ENCODE results near the gene AAMP.

Gene AAMP

DNA sequence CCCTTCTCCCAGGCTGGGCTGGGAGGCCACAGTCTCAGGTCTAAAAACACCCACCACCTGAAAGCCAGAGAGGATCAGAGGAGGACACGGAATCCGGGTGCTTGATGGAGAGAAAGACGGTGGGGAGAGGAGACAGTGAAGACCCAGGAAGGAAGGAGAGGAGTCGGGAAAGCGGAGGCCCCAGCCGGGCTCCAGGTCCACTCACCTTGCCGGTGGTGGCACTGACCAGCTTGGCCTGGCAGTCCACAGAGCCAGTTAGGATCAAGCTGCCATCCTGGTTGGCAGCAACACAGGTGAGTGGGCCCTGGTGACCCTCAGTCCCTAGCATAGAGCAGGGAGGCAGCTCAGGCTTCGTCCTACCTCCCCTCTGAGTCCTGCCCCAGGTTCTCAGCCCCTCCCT lies 4.3 kb downstream of the AAMP start:
- Histone ChIP-seq H3K23ac (ENCODE audit: low read length in 2 of 2) (no peak overlapping the region), H4K8ac (ENCODE audit: low read length) (no peak overlapping the region), H3K27me3 (ENCODE audit: control insufficient read depth in 1 of 2, insufficient read depth in 1 of 2, low read length in 2 of 2) (no peaks in the 10 kb centered on the region), H2BK5ac (ENCODE audit: low read depth, low read length, poor library complexity, severe bottlenecking) (no peak overlapping the region), H3K9ac (ENCODE audit: low read length) (no peak overlapping the region), H2AFZ (ENCODE audit: low read depth, low read length) (no peak overlapping the region), H2BK15ac (ENCODE audit: low read depth, poor library complexity, severe bottlenecking) (no peak overlapping the region), H3K79me1 (replicated peaks; ENCODE audit: low read length, poor library complexity, severe bottlenecking) (peaks cover 35% of the 10 kb centered on the region), H4K91ac (ENCODE audit: low read length) (no peak overlapping the region), H3K4me3 (ENCODE audit: insufficient read depth in 1 of 2, low read depth in 1 of 2, low read length in 2 of 2) (no peak overlapping the region), H3K4me1 (ENCODE audit: control insufficient read depth, insufficient read depth, low read depth, low read length) (peaks cover 24% of the 10 kb centered on the region), H2BK120ac (ENCODE audit: low read depth, low read length) (no peak overlapping the region), H3K4ac (ENCODE audit: low read depth in 1 of 2, low read length in 2 of 2) (no peak overlapping the region), H2BK12ac (ENCODE audit: low read length in 2 of 2) (no peak overlapping the region), H3K9me3 (ENCODE audit: control insufficient read depth, low read length) (no peaks in the 10 kb centered on the region), H3K4me2 (ENCODE audit: low read length, poor library complexity, severe bottlenecking) (no peak overlapping the region), H2AK5ac (ENCODE audit: low read length, severe bottlenecking) (no peak overlapping the region), H3K18ac (ENCODE audit: low read depth in 1 of 2, low read length in 2 of 2) (no peak overlapping the region), H3K14ac (ENCODE audit: low read length in 2 of 2) (no peak overlapping the region), H3K36me3 (ENCODE audit: control insufficient read depth in 1 of 2, insufficient read depth in 2 of 2, low read depth in 1 of 2, low read length in 2 of 2) (peaks cover 47 to 60% of the 10 kb centered on the region in 2 experiments), H3K27ac (ENCODE audit: low read length, poor library complexity, severe bottlenecking) (no peak overlapping the region)
- no peak for DNase-seq
- 96% methylated on average over 8 of the region's 8 CpGs for WGBS

- H3K9me3 ChIP-seq (ENCODE audit: control insufficient read depth, low read length), result no peaks in the 10 kb centered on the region
- no peak overlapping the region for H2BK12ac ChIP-seq (ENCODE audit: low read length in 2 of 2)
- no peak overlapping the region for H3K14ac ChIP-seq (ENCODE audit: low read length in 2 of 2)
- no peak overlapping the region for H3K18ac ChIP-seq (ENCODE audit: low read depth in 1 of 2, low read length in 2 of 2)
- no peak for DNase-seq
- no peak overlapping the region for H2AFZ ChIP-seq (ENCODE audit: low read depth, low read length)
- H2BK5ac ChIP-seq (ENCODE audit: low read depth, low read length, poor library complexity, severe bottlenecking), result no peak overlapping the region
- WGBS, result 97% methylated on average over 22 of the region's 22 CpGs
- no peak overlapping the region for H3K4me3 ChIP-seq (ENCODE audit: insufficient read depth in 1 of 2, low read depth in 1 of 2, low read length in 2 of 2)
- H3K27ac ChIP-seq (ENCODE audit: low read length, poor library complexity, severe bottlenecking), result no peak overlapping the region
- H3K4me1 ChIP-seq (ENCODE audit: control insufficient read depth, insufficient read depth, low read depth, low read length), result peaks cover 29% of the 10 kb centered on the region
- H2BK120ac ChIP-seq (ENCODE audit: low read depth, low read length), result no peak overlapping the region
- H3K4ac ChIP-seq (ENCODE audit: low read depth in 1 of 2, low read length in 2 of 2), result no peak overlapping the region
- H3K9ac ChIP-seq (ENCODE audit: low read length), result no peak overlapping the region
- no peaks in the 10 kb centered on the region for H3K27me3 ChIP-seq (ENCODE audit: control insufficient read depth in 1 of 2, insufficient read depth in 1 of 2, low read length in 2 of 2)
- no peak overlapping the region for H4K8ac ChIP-seq (ENCODE audit: low read length)
- H3K23ac ChIP-seq (ENCODE audit: low read length in 2 of 2), result no peak overlapping the region
- peaks cover 47 to 60% of the 10 kb centered on the region in 2 experiments for H3K36me3 ChIP-seq (ENCODE audit: control insufficient read depth in 1 of 2, insufficient read depth in 2 of 2, low read depth in 1 of 2, low read length in 2 of 2)
- H4K91ac ChIP-seq (ENCODE audit: low read length), result no peak overlapping the region
- no peak overlapping the region for H2BK15ac ChIP-seq (ENCODE audit: low read depth, poor library complexity, severe bottlenecking)
- no peak overlapping the region for H2AK5ac ChIP-seq (ENCODE audit: low read length, severe bottlenecking)
- H3K79me1 ChIP-seq (replicated peaks; ENCODE audit: low read length, poor library complexity, severe bottlenecking), result peaks cover 33% of the 10 kb centered on the region
- H3K4me2 ChIP-seq (ENCODE audit: low read length, poor library complexity, severe bottlenecking), result no peak overlapping the region
These were observed 5.0 kb downstream of the AAMP start for GRCh38 chr2:218264773-218265561.

GRCh38 chr2:218263817-218264641 lies 5.9 kb downstream of the AAMP start:
- Histone ChIP-seq H4K8ac (ENCODE audit: low read length) (no peak overlapping the region), H3K27me3 (ENCODE audit: control insufficient read depth in 1 of 2, insufficient read depth in 1 of 2, low read length in 2 of 2) (no peaks in the 10 kb centered on the region), H3K79me1 (replicated peaks; ENCODE audit: low read length, poor library complexity, severe bottlenecking) (peaks cover 33% of the 10 kb centered on the region), H2AFZ (ENCODE audit: low read depth, low read length) (no peak overlapping the region), H3K23ac (ENCODE audit: low read length in 2 of 2) (no peak overlapping the region), H4K91ac (ENCODE audit: low read length) (peak overlapping the region; percentile 63), H2AK5ac (ENCODE audit: low read length, severe bottlenecking) (no peak overlapping the region), H3K4me3 (ENCODE audit: insufficient read depth in 1 of 2, low read depth in 1 of 2, low read length in 2 of 2) (no peak overlapping the region), H2BK120ac (ENCODE audit: low read depth, low read length) (no peak overlapping the region), H3K14ac (ENCODE audit: low read length in 2 of 2) (no peak overlapping the region), H2BK5ac (ENCODE audit: low read depth, low read length, poor library complexity, severe bottlenecking) (no peak overlapping the region), H3K9ac (ENCODE audit: low read length) (no peak overlapping the region), H3K27ac (ENCODE audit: low read length, poor library complexity, severe bottlenecking) (no peak overlapping the region), H3K4me1 (ENCODE audit: control insufficient read depth, insufficient read depth, low read depth, low read length) (peaks cover 29% of the 10 kb centered on the region), H3K36me3 (ENCODE audit: control insufficient read depth in 1 of 2, insufficient read depth in 2 of 2, low read depth in 1 of 2, low read length in 2 of 2) (peaks cover 47 to 60% of the 10 kb centered on the region in 2 experiments), H3K18ac (ENCODE audit: low read depth in 1 of 2, low read length in 2 of 2) (no peak overlapping the region), H3K4ac (ENCODE audit: low read depth in 1 of 2, low read length in 2 of 2) (no peak overlapping the region), H2BK15ac (ENCODE audit: low read depth, poor library complexity, severe bottlenecking) (no peak overlapping the region), H3K4me2 (ENCODE audit: low read length, poor library complexity, severe bottlenecking) (no peak overlapping the region), H2BK12ac (ENCODE audit: low read length in 2 of 2) (no peak overlapping the region), H3K9me3 (ENCODE audit: control insufficient read depth, low read length) (no peaks in the 10 kb centered on the region)
- 90% methylated on average over 13 of the region's 17 CpGs for WGBS
- DNase-seq, result peak; percentile 51
